ENCODE results near the gene KIFC1. TPM values are rescaled to one million over a fixed set of nuclear protein-coding genes. Genes with fewer than 3 reads are reported as not detected.

Gene KIFC1
- total and polyA plus RNA-seq, 9 of the 15 experiments (the other 6 are each of a cell fraction or from before 2014, with no cell fraction given): 1.3 to 95.2 (median 76.9) TPM

GRCh38 chr6:33413241-33414120 is 21.9 kb downstream of the KIFC1 start:
- POLR2A ChIA-PET: interaction anchor here (1.6 kb wide), 1 partner anchor 13 kb away, joined by 4 read pairs; no protein-coding TSS in a partner anchor
- peaks cover 53% of the 10 kb centered on the region for H3K79me2 ChIP-seq (ENCODE audit: control insufficient read depth, insufficient read depth, low read length)

More at GRCh38 chr6:33413241-33414120, 21.9 kb downstream of the KIFC1 start:
- FAIRE-seq (no peak), DNase-seq (ENCODE audit: extremely low read depth in 1 of 4, low spot score in 3 of 4) (no peak), ATAC-seq (no peak)
- no peak overlapping the region for H2AFZ ChIP-seq (ENCODE audit: low read depth, low read length)
- no peak for TF ChIP-seq FOSL1 (tag; conservative IDR thresholded peaks at IDR 0.05)
- TF ChIP-seq RBFOX2 (IDR thresholded peaks at IDR 0.05; ENCODE audit: low read depth, low read length): peak; percentile 20; the same call in 1 of the 2 replicates
- TF ChIP-seq ZNF699 (CRISPR knock-in tag; IDR thresholded peaks at IDR 0.05; ENCODE audit: insufficient replicate concordance): no peak
- TF ChIP-seq KDM5B (IDR thresholded peaks at IDR 0.05; ENCODE audit: insufficient replicate concordance, low read depth, low read length): peak; percentile 39
- TF ChIP-seq KLF10 (CRISPR knock-in tag; IDR thresholded peaks at IDR 0.05): 0 out of 2 replicates have a peak, but pooled peaks have one; percentile 10
- TF ChIP-seq GABPB1 (CRISPR knock-in tag; IDR thresholded peaks at IDR 0.05): 0 out of 2 replicates have a peak, but pooled peaks have one; percentile 20
- peak; percentile 61; the same call in 1 of the 2 replicates for TF ChIP-seq POLR2AphosphoS2 (IDR thresholded peaks at IDR 0.05; ENCODE audit: low read length)
- peak; percentile 38 for TF ChIP-seq POLR2A (conservative IDR thresholded peaks at IDR 0.05)
- 0 out of 2 replicates have a peak, but pooled peaks have one; percentile 19 for TF ChIP-seq THAP7 (CRISPR knock-in tag; IDR thresholded peaks at IDR 0.05)
- TF ChIP-seq SRSF1 (IDR thresholded peaks at IDR 0.05; ENCODE audit: low read depth, low read length): no peak
- TF ChIP-seq POLR2B (IDR thresholded peaks at IDR 0.05; ENCODE audit: low read depth, partially characterized antibody): peak; percentile 47
- TF ChIP-seq POLR2G (IDR thresholded peaks at IDR 0.05; ENCODE audit: low read depth, low read length): 0 out of 2 replicates have a peak, but pooled peaks have one; percentile 20
- H4K20me1 ChIP-seq (replicated peaks; ENCODE audit: control insufficient read depth, insufficient read depth, low read length): peaks cover 5% of the 10 kb centered on the region
- peaks cover 28 to 44% of the 10 kb centered on the region in 2 experiments for H3K4me1 ChIP-seq (replicated peaks in 1 of 2; ENCODE audit: control insufficient read depth in 2 of 2, insufficient read depth in 2 of 2, low read length in 2 of 2)
- H3K9me1 ChIP-seq (ENCODE audit: control insufficient read depth, insufficient read depth, low read length): no peaks in the 10 kb centered on the region
- no peak overlapping the region for H3K27ac ChIP-seq (ENCODE audit: extremely low read depth, low read depth, low read length)
- no peaks in the 10 kb centered on the region for H3K9me3 ChIP-seq (replicated peaks; ENCODE audit: control insufficient read depth, insufficient read depth, low read depth, low read length)
- in situ Hi-C loops (cut with MboI): no loop called here
- H3K4me3 ChIP-seq: no peak overlapping the region
- H3K27me3 ChIP-seq (ENCODE audit: control insufficient read depth in 2 of 2, insufficient read depth in 2 of 2, low read length in 2 of 2): no peaks in the 10 kb centered on the region
- intact Hi-C loops (cut with micrococcal nuclease): loop anchor here (5.0 kb wide), 1 partner anchor 116 kb away; the partner anchor contains the start of gene RGL2
- no peak overlapping the region for H3K4me2 ChIP-seq (ENCODE audit: insufficient read depth, low read length)
- H3K9ac ChIP-seq (ENCODE audit: insufficient read depth in 1 of 2, low read depth in 2 of 2, low read length in 2 of 2): peak overlapping the region in 1 of 2 experiments; percentile 34; a peak in 1 of 4 replicates
- CTCF ChIA-PET (ENCODE audit: low intra/inter-chr PET ratio): no interaction called here
- 89% methylated on average over 14 of the region's 14 CpGs for WGBS (ENCODE audit: insufficient coverage, low coverage, missing lambda C conversion rate)
- no TSS peak for BruUV-seq (replicated peaks)
- H3K36me3 ChIP-seq (ENCODE audit: control insufficient read depth, insufficient read depth, low read length): peaks cover 59% of the 10 kb centered on the region
